IMR-90 (cell line): ENCODE measurements around the gene PIP5K1B. TPM values are rescaled to one million over a fixed set of nuclear protein-coding genes. Genes with fewer than 3 reads are reported as not detected.

Experiments
- ATAC-seq: fragments of 200-7000 bp; cut with Tn5 transposase; 2 replicates; pipeline ENCODE4 v1.9.1; 2020; ENCODE audit warnings: low read depth, mild to moderate bottlenecking, moderate library complexity
- BruUV-seq: library from RNA; stranded (reverse); fragments of 400-500 nt; replicated peaks from 2 replicates; lab custom pipeline; 2021; lab: Mats Ljungman, UMichigan
- CTCF ChIA-PET: fragments of 300-600 bp; formaldehyde crosslinking; extraction: SDS; loops from one replicate; lab custom pipeline; 2021; ENCODE audit warnings: antibody characterized with exemption; lab: Yijun Ruan, JAX
- POLR2A ChIA-PET: fragments of 300-600 bp; sonication (Branson Sonifier 250); formaldehyde crosslinking; loops from one replicate; lab custom pipeline; 2022; ENCODE audit warnings: antibody characterized with exemption; ENCODE audit not compliant: unreplicated experiment; lab: Charles Lee
- DNase-seq: peaks from one replicate; pipeline ENCODE4 v3.0.0; 2013
- H2AFZ ChIP-seq: replicated peaks from 2 replicates; pipeline ENCODE3; 2013; ENCODE audit warnings: low read length, mild to moderate bottlenecking; ENCODE audit not compliant: poor library complexity
- H2AK5ac ChIP-seq: 2 replicates; pipeline ENCODE4 v1.6.1; 2013; ENCODE audit warnings: low read depth, low read length, inconsistent platforms
- H2AK9ac ChIP-seq: replicated peaks from 2 replicates; pipeline ENCODE3; 2013; ENCODE audit warnings: mild to moderate bottlenecking, low read depth, low read length, moderate library complexity; ENCODE audit not compliant: poor library complexity
- H2BK120ac ChIP-seq: 2 replicates; pipeline ENCODE4 v1.6.1; 2013; ENCODE audit warnings: low read depth, low read length, inconsistent platforms
- H2BK15ac ChIP-seq: 3 replicates; pipeline ENCODE4 v1.6.1; 2013; ENCODE audit warnings: low read depth, low read length, inconsistent platforms
- H2BK20ac ChIP-seq: 2 replicates; pipeline ENCODE4 v1.6.1; 2013; ENCODE audit warnings: low read depth, mild to moderate bottlenecking, inconsistent platforms, low read length, moderate library complexity
- H2BK5ac ChIP-seq: 2 replicates; pipeline ENCODE4 v1.6.1; 2013; ENCODE audit warnings: mild to moderate bottlenecking, low read depth, low read length, inconsistent platforms; ENCODE audit not compliant: poor library complexity, severe bottlenecking
- H3K14ac ChIP-seq: replicated peaks from 2 replicates; pipeline ENCODE4 v1.6.1; 2013; ENCODE audit warnings: low read depth, low read length, inconsistent platforms
- H3K18ac ChIP-seq: 2 replicates; pipeline ENCODE4 v1.6.1; 2013; ENCODE audit warnings: low read depth, low read length, control low read depth
- H3K23ac ChIP-seq: 2 replicates; pipeline ENCODE4 v1.6.1; 2013; ENCODE audit warnings: low read depth, low read length, inconsistent platforms
- H3K27ac ChIP-seq: 2 replicates; pipeline ENCODE4 v1.5.1; 2013; ENCODE audit warnings: mild to moderate bottlenecking, control low read depth, low read length; ENCODE audit not compliant: insufficient read depth
- H3K27me3 ChIP-seq: 2 replicates; pipeline ENCODE4 v1.6.1; 2013; ENCODE audit warnings: low read length; ENCODE audit not compliant: control insufficient read depth, insufficient read depth
- H3K36me3 ChIP-seq: 2 replicates; pipeline ENCODE4 v1.6.1; 2013; ENCODE audit warnings: low read length, mixed read lengths; ENCODE audit not compliant: control insufficient read depth, insufficient read depth
- H3K4ac ChIP-seq: 2 replicates; pipeline ENCODE4 v1.6.1; 2013; ENCODE audit warnings: low read depth, low read length, inconsistent platforms
- H3K4me1 ChIP-seq: 2 replicates; pipeline ENCODE4 v1.6.1; 2013; ENCODE audit warnings: low read length, mixed read lengths; ENCODE audit not compliant: control insufficient read depth, insufficient read depth
- H3K4me2 ChIP-seq: 2 replicates; pipeline ENCODE4 v1.6.1; 2013; ENCODE audit warnings: low read depth, mild to moderate bottlenecking, control low read depth, low read length, moderate library complexity
- H3K4me3 ChIP-seq: 2 replicates; pipeline ENCODE4 v1.5.1; 2013; ENCODE audit warnings: low read depth, mild to moderate bottlenecking, control low read depth, low read length, moderate library complexity; ENCODE audit not compliant: insufficient read depth
- H3K56ac ChIP-seq: 2 replicates; pipeline ENCODE4 v1.6.1; 2013; ENCODE audit warnings: low read length, inconsistent platforms; ENCODE audit not compliant: insufficient read depth; ENCODE audit errors: extremely low read depth
- H3K79me1 ChIP-seq, 2 experiments: 2 replicates each; pipeline ENCODE4 v1.6.1; 2013; ENCODE audit warnings: low read length in 2 of 2, inconsistent platforms in 1 of 2, low read depth in 1 of 2
- H3K9ac ChIP-seq: 2 replicates; pipeline ENCODE4 v1.6.1; 2013; ENCODE audit warnings: low read depth, low read length, control low read depth
- H3K9me1 ChIP-seq: 2 replicates; pipeline ENCODE4 v1.6.1; 2013; ENCODE audit warnings: low read length, inconsistent platforms; ENCODE audit not compliant: insufficient read depth
- H3K9me3 ChIP-seq: 2 replicates; pipeline ENCODE4 v1.6.1; 2013; ENCODE audit warnings: low read length; ENCODE audit not compliant: control insufficient read depth, insufficient read depth
- H4K20me1 ChIP-seq: 2 replicates; pipeline ENCODE4 v1.6.1; 2013; ENCODE audit warnings: low read length, inconsistent platforms; ENCODE audit not compliant: insufficient read depth
- H4K5ac ChIP-seq: 2 replicates; pipeline ENCODE4 v1.6.1; 2013; ENCODE audit warnings: mild to moderate bottlenecking, low read depth, low read length, control low read depth
- H4K8ac ChIP-seq, 2 experiments: 2 replicates each; pipeline ENCODE4 v1.6.1; 2013; ENCODE audit warnings: low read depth in 2 of 2, low read length in 2 of 2, control low read depth in 1 of 2, inconsistent platforms in 1 of 2
- H4K91ac ChIP-seq: 2 replicates; pipeline ENCODE4 v1.6.1; 2013; ENCODE audit warnings: low read depth, low read length, inconsistent platforms; ENCODE audit not compliant: insufficient read depth
- CTCF ChIP-seq: conservative IDR thresholded peaks from 2 replicates; pipeline ENCODE4 v1.5.1; 2012; ENCODE audit warnings: mild to moderate bottlenecking, low read depth, low read length, improper control_type of control experiment
- MAFK ChIP-seq: IDR thresholded peaks from 2 replicates; pipeline ENCODE4 v1.6.1; 2012; ENCODE audit warnings: low read depth, low read length, improper control_type of control experiment
- RFX5 ChIP-seq: IDR thresholded peaks from 2 replicates; pipeline ENCODE4 v1.8.0; 2012; ENCODE audit warnings: low read depth, mild to moderate bottlenecking, low read length, moderate library complexity
- WGBS, 2 experiments: methylation state at CpG; one replicate each; pipeline versions ENCODE4 v1.1.5 to v1.1.7; 2013; ENCODE audit warnings: missing lambda C conversion rate in 2 of 2; ENCODE audit not compliant: insufficient read length in 1 of 2; ENCODE audit errors: extremely low coverage in 2 of 2; 5-methylcytosine and 5-hydroxymethylcytosine counted together
- dilution Hi-C: fragments of 300-500 bp; cut with HindIII; formaldehyde crosslinking; loops from one replicate; pipeline ENCODE4 v1.14.3; 2018; ENCODE audit warnings: low sequenced_read_pairs; ENCODE audit not compliant: unreplicated experiment
- in situ Hi-C: fragments of 300-500 bp; cut with MboI; formaldehyde crosslinking; loops from 3 replicates; pipeline ENCODE4 v1.14.3; 2019; ENCODE audit warnings: low sequenced_read_pairs, inconsistent platforms, mixed read lengths
- intact Hi-C: fragments of 100-400 bp; cut with micrococcal nuclease; formaldehyde crosslinking; loops from 2 replicates; pipeline ENCODE4 v1.10.0; 2022
- polyA plus RNA-seq, 3 experiments: library from polyadenylated mRNA; depleted of rRNA; stranded (reverse); fragments of >200 nt; gene quantifications; 2 replicates each; pipeline ENCODE4 v1.2.3, GENCODE V29; 2012; ENCODE audit warnings: low replicate concordance in 1 of 3
- total RNA-seq: library from RNA; depleted of rRNA; stranded (reverse); fragments of >200 nt; gene quantifications from 2 replicates; pipeline ENCODE4 v1.2.3, GENCODE V29; 2012

Gene PIP5K1B
- total and polyA plus RNA-seq, 2 of the 4 experiments (the other 2 are of a cell fraction) = not detected

GRCh38 chr9:68925175-68925574 lies 220.1 kb downstream of the PIP5K1B start:
- in situ Hi-C loops = no loop called here
- CTCF ChIA-PET = no interaction called here
- H3K4me1 ChIP-seq = no peaks in the 10 kb centered on the region

More at GRCh38 chr9:68925175-68925574, 220.1 kb downstream of the PIP5K1B start:
- no peak for DNase-seq
- H3K4me2 ChIP-seq = no peak overlapping the region
- no peak for ATAC-seq
- no peak overlapping the region for H3K4me3 ChIP-seq
- H4K91ac ChIP-seq = no peak overlapping the region
- no peaks in the 10 kb centered on the region for H3K9me3 ChIP-seq
- no peaks in the 10 kb centered on the region for H4K20me1 ChIP-seq
- no peak overlapping the region for H4K5ac ChIP-seq
- H3K36me3 ChIP-seq = no peaks in the 10 kb centered on the region
- TF ChIP-seq RFX5 = no peak
- no peak for TF ChIP-seq CTCF
- no peak for TF ChIP-seq MAFK
- no peak overlapping the region for H2BK15ac ChIP-seq
- WGBS, 2 experiments = no CpG with 5 or more reads among the region's 6 CpGs
- H2BK20ac ChIP-seq = no peak overlapping the region
- H3K18ac ChIP-seq = no peak overlapping the region
- no peak overlapping the region for H2BK5ac ChIP-seq
- H2AFZ ChIP-seq = no peak overlapping the region
- dilution Hi-C loops (no loop called here), intact Hi-C loops (loop anchor here (10.0 kb wide), 1 partner anchor 360 kb away; no protein-coding TSS in a partner anchor)
- H3K9me1 ChIP-seq = no peaks in the 10 kb centered on the region
- H3K79me1 ChIP-seq = no peaks in the 10 kb centered on the region
- H3K27ac ChIP-seq = no peak overlapping the region
- no peaks in the 10 kb centered on the region for H3K27me3 ChIP-seq
- no peak overlapping the region for H2BK120ac ChIP-seq
- no peak overlapping the region for H3K23ac ChIP-seq
- no peak overlapping the region for H2AK5ac ChIP-seq
- H3K4ac ChIP-seq = no peak overlapping the region
- no peak overlapping the region for H2AK9ac ChIP-seq
- no TSS peak for BruUV-seq
- H3K14ac ChIP-seq = no peak overlapping the region
- no peak overlapping the region for H3K56ac ChIP-seq
- H4K8ac ChIP-seq = no peak overlapping the region
- POLR2A ChIA-PET = no interaction called here
- H3K9ac ChIP-seq = no peak overlapping the region
